ENCODE measurements around the gene IL12RB2.

The IL12RB2 gene

DNA sequence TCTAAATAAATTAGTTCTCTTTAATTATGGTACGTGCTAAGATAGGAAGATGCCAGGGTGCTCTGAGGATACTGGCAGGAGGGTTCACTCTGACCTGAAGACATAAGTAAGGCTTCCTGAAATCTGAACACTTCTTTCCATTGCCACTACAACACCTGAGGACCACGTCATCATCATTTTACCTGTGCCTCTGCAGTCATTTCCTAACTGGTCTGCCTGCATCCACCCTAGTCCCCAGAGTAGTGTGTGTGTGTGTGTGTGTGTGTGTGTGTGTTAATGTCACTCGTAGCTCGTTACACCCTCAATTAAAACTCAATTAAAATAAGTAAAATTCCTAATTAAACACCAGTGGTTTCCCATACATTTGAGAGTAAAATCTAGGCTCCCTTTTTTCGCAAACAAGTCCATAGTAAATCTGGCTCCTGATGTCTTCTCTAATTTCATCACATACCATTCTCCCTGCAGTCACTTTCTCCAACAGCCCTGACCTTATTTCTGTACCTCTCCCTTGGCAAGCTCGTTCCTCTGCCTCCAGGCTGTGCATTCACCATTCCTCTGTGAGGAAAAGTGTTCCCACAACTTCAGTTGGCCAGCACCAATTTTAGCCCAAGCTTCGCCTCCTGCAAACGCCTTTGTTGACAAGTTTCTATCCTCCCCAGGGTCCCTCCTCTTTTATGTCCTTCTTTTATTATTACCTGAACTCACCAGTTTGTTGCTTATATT lies 8.7 kb downstream of the IL12RB2 start:
- Histone ChIP-seq H3K36me3 (replicated peaks; ENCODE audit: insufficient read depth, low read length) (no peaks in the 10 kb centered on the region), H3F3A (ENCODE audit: insufficient read depth, low read length) (no peaks in the 10 kb centered on the region), H3K4me2 (ENCODE audit: low read depth, low read length) (no peak overlapping the region), H3K27ac (ENCODE audit: low read length) (no peak overlapping the region), H2AFZ (ENCODE audit: low read length) (no peak overlapping the region), H3K9ac (ENCODE audit: low read length) (no peak overlapping the region), H3K4me1 (ENCODE audit: low read length) (no peaks in the 10 kb centered on the region), H4K20me1 (ENCODE audit: insufficient read depth, low read length) (no peaks in the 10 kb centered on the region), H3K4me3 (ENCODE audit: low read length) (no peak overlapping the region), H3K9me3 (replicated peaks; ENCODE audit: insufficient read depth, low read length) (no peaks in the 10 kb centered on the region), H3K27me3 (replicated peaks; ENCODE audit: insufficient read depth, low read length) (no peaks in the 10 kb centered on the region), H3K9me2 (replicated peaks; ENCODE audit: insufficient read depth, low read length) (no peaks in the 10 kb centered on the region), H3K79me2 (ENCODE audit: low read length) (no peaks in the 10 kb centered on the region)
- TF ChIP-seq, protein P1, sequence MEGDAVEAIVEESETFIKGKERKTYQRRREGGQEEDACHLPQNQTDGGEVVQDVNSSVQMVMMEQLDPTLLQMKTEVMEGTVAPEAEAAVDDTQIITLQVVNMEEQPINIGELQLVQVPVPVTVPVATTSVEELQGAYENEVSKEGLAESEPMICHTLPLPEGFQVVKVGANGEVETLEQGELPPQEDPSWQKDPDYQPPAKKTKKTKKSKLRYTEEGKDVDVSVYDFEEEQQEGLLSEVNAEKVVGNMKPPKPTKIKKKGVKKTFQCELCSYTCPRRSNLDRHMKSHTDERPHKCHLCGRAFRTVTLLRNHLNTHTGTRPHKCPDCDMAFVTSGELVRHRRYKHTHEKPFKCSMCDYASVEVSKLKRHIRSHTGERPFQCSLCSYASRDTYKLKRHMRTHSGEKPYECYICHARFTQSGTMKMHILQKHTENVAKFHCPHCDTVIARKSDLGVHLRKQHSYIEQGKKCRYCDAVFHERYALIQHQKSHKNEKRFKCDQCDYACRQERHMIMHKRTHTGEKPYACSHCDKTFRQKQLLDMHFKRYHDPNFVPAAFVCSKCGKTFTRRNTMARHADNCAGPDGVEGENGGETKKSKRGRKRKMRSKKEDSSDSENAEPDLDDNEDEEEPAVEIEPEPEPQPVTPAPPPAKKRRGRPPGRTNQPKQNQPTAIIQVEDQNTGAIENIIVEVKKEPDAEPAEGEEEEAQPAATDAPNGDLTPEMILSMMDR (IDR thresholded peaks at IDR 0.05; ENCODE audit: low read length) = no peak
- TF ChIP-seq EZH2 (optimal IDR thresholded peaks at IDR 0.05; ENCODE audit: low read depth, low read length) (no peak), EZH2phosphoT487 (IDR thresholded peaks at IDR 0.05; ENCODE audit: low read length) (no peak)
- DNase-seq = no peak

DNA sequence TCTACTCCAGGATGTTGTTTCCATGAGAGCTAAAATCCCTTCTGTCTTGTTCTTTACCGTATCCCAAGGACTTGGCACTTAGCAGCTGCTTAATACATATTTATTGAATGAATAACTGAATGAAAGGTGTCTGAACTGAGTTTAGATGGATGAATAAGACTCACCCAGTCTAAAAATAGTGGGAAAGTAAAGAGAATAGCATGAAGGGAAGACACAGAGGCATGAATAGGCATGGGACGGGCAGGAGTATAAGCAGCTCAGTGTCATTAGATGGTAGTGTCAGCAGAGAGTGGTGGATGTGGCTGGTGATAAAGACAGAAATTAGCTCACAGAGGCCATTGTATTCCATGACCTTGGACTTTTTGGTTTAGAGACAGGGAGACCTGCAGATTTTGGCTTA lies 9.2 kb downstream of the IL12RB2 start:
- Histone ChIP-seq H3K79me2 (ENCODE audit: low read length) (no peaks in the 10 kb centered on the region), H3K27ac (ENCODE audit: low read length) (no peak overlapping the region), H3K36me3 (replicated peaks; ENCODE audit: insufficient read depth, low read length) (no peaks in the 10 kb centered on the region), H2AFZ (ENCODE audit: low read length) (no peak overlapping the region), H3K9ac (ENCODE audit: low read length) (no peak overlapping the region), H3K27me3 (replicated peaks; ENCODE audit: insufficient read depth, low read length) (no peaks in the 10 kb centered on the region), H3K4me3 (ENCODE audit: low read length) (no peak overlapping the region), H3K4me1 (ENCODE audit: low read length) (no peaks in the 10 kb centered on the region), H3K4me2 (ENCODE audit: low read depth, low read length) (no peak overlapping the region), H3K9me2 (replicated peaks; ENCODE audit: insufficient read depth, low read length) (no peaks in the 10 kb centered on the region), H4K20me1 (ENCODE audit: insufficient read depth, low read length) (no peaks in the 10 kb centered on the region), H3F3A (ENCODE audit: insufficient read depth, low read length) (no peaks in the 10 kb centered on the region), H3K9me3 (replicated peaks; ENCODE audit: insufficient read depth, low read length) (no peaks in the 10 kb centered on the region)
- DNase-seq = no peak
- TF ChIP-seq EZH2phosphoT487 (IDR thresholded peaks at IDR 0.05; ENCODE audit: low read length) = no peak
- TF ChIP-seq EZH2 (optimal IDR thresholded peaks at IDR 0.05; ENCODE audit: low read depth, low read length) = no peak
- TF ChIP-seq, protein P1 (IDR thresholded peaks at IDR 0.05; ENCODE audit: low read length) = no peak

DNA sequence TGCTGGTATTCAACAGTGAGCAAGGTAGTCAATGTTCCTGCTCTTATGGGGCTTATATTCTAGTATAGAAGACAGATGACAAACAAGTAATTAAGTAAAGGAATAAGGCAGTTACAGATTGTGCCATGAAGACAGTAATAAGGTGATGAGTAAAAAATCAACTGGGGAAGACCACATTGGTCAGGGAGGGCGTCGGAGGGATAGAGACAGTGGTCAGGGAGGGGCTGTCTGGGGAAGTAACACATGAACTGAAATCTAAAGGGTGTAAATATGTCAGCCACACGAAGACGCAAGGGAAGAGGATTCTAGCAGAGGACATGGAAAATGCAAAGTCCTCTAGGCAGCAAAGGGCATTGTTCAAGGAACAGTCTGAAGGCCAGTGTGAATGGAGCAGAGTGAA lies 10.1 kb downstream of the IL12RB2 start:
- Histone ChIP-seq H3K9me3 (replicated peaks; ENCODE audit: insufficient read depth, low read length) (no peaks in the 10 kb centered on the region), H3K9me2 (replicated peaks; ENCODE audit: insufficient read depth, low read length) (no peaks in the 10 kb centered on the region), H3K9ac (ENCODE audit: low read length) (no peak overlapping the region), H3F3A (ENCODE audit: insufficient read depth, low read length) (no peaks in the 10 kb centered on the region), H3K27me3 (replicated peaks; ENCODE audit: insufficient read depth, low read length) (no peaks in the 10 kb centered on the region), H4K20me1 (ENCODE audit: insufficient read depth, low read length) (no peaks in the 10 kb centered on the region), H3K27ac (ENCODE audit: low read length) (no peak overlapping the region), H2AFZ (ENCODE audit: low read length) (no peak overlapping the region), H3K36me3 (replicated peaks; ENCODE audit: insufficient read depth, low read length) (no peaks in the 10 kb centered on the region), H3K79me2 (ENCODE audit: low read length) (no peaks in the 10 kb centered on the region), H3K4me1 (ENCODE audit: low read length) (no peaks in the 10 kb centered on the region), H3K4me3 (ENCODE audit: low read length) (no peak overlapping the region), H3K4me2 (ENCODE audit: low read depth, low read length) (no peak overlapping the region)
- TF ChIP-seq EZH2 (optimal IDR thresholded peaks at IDR 0.05; ENCODE audit: low read depth, low read length) = no peak
- no peak for TF ChIP-seq EZH2phosphoT487 (IDR thresholded peaks at IDR 0.05; ENCODE audit: low read length)
- TF ChIP-seq, protein P1 (IDR thresholded peaks at IDR 0.05; ENCODE audit: low read length) = no peak
- DNase-seq = no peak

Data from MM.1S (cell line).